ACC112 (cell line): Measurements from ENCODE around the gene SH3BP4.

ENCODE experiments used
- H2AFZ ChIP-seq: fragments of 200-600 bp; sonication (generic); one replicate; pipeline ENCODE4 v1.6.0; 2017; ENCODE audit warnings: antibody characterized with exemption, low read length; ENCODE audit not compliant: unreplicated experiment
- H3K27ac ChIP-seq: fragments of 200-600 bp; sonication (generic); 2 replicates; pipeline ENCODE4 v1.5.1; 2014; ENCODE audit warnings: low read depth, mild to moderate bottlenecking, antibody characterized with exemption, low read length, moderate library complexity
- H3K27me3 ChIP-seq: fragments of 200-600 bp; sonication (generic); 2 replicates; pipeline ENCODE4 v1.6.1; 2014; ENCODE audit warnings: mild to moderate bottlenecking, antibody characterized with exemption, low read length, moderate library complexity, mixed read lengths; ENCODE audit not compliant: insufficient read depth
- H3K36me3 ChIP-seq: fragments of 200-600 bp; sonication (generic); 2 replicates; pipeline ENCODE4 v1.6.1; 2016; ENCODE audit warnings: mild to moderate bottlenecking, antibody characterized with exemption, low read length, moderate library complexity, mixed read lengths; ENCODE audit not compliant: insufficient read depth
- H3K4me1 ChIP-seq: fragments of 200-600 bp; sonication (generic); one replicate; pipeline ENCODE4 v1.6.1; 2016; ENCODE audit warnings: low read length, mixed read lengths; ENCODE audit not compliant: insufficient read depth, unreplicated experiment, control insufficient read depth
- H3K4me3 ChIP-seq: fragments of 200-600 bp; sonication (generic); 2 replicates; pipeline ENCODE4 v1.5.1; 2014; ENCODE audit warnings: mild to moderate bottlenecking, low read depth, low read length
- H3K79me2 ChIP-seq: fragments of 200-600 bp; sonication (generic); one replicate; pipeline ENCODE4 v1.6.0; 2016; ENCODE audit warnings: low read length; ENCODE audit not compliant: control insufficient read depth, unreplicated experiment, insufficient read depth

SH3BP4 gene

DNA sequence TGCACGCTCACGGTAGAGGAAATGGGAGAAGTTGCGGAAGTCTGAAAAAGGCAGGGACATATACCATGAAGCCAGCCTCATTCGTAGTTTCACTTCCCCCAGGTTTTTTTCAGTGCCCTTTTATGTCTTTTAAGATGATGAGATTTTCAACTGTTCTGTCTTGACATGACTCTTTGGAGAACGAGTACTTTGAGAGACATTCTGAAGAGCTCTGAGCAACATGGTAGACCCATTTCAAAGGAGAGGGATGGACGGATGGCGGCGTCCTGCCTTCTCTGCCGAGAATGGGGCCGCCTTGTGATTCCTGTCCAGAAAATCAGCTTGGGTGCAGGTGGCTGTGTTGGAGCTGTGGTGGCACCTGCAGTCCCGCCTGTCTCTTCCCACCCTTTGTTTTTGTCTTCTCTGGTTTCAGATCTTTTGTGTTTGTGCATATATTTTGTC, 41.7 kb downstream of the SH3BP4 start:
- Histone ChIP-seq H3K27ac (no peak overlapping the region), H3K79me2 (peaks cover 93% of the 10 kb centered on the region), H3K36me3 (peaks cover 5% of the 10 kb centered on the region; the same call in 1 of the 2 replicates), H3K4me3 (no peak overlapping the region), H3K27me3 (no peaks in the 10 kb centered on the region), H3K4me1 (peaks cover 44% of the 10 kb centered on the region), H2AFZ (no peak overlapping the region)

DNA sequence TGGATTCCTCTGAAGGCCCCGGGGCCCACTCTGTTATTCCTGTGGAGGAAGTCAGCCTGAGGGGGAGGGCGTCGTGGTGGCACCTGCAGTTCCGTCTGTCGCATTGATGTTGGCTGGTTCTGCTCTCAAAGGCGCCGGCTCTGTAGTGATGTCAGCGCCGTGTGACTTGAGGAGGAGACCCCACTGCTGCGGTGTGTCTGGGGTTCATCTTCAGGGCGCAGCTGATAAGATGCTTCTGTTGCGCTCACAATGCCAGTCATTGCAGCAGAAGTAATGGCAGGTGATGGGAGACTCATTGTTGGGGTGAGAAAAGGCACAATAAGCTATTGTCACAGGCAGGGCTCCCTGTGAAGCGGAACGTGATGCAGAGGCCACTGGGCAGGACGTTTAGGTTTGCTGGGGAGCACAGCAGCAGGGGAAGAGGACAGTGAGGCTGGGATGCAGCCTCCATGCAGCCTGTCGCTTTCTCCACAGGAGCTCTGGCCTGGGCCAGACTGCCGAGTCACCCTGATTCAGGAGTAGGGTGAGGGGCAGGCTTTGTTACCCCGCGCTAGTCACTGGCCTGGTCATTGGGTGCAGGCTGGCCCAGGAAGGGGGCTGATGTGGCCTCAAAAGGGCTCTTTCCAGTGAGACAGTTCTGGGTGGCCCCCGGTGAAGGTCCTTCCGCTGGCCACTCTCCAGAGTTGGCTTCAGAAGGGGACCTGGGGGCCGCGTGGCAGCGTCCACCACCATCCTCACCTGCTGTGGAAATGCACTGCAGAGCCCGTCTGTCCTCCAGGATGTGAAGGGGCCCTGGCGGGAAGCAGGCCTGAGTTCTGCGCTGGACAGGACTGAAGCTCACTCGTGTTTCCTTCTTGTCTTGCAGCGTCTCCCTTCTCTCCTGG, 42.9 kb downstream of the SH3BP4 start:
- Histone ChIP-seq H3K27ac (no peak overlapping the region; the same call in 1 of the 2 replicates), H3K36me3 (peaks cover 9% of the 10 kb centered on the region; the same call in 1 of the 2 replicates), H3K79me2 (peaks cover 91% of the 10 kb centered on the region), H3K4me1 (peaks cover 33% of the 10 kb centered on the region), H2AFZ (no peak overlapping the region), H3K4me3 (no peak overlapping the region), H3K27me3 (no peaks in the 10 kb centered on the region)

DNA sequence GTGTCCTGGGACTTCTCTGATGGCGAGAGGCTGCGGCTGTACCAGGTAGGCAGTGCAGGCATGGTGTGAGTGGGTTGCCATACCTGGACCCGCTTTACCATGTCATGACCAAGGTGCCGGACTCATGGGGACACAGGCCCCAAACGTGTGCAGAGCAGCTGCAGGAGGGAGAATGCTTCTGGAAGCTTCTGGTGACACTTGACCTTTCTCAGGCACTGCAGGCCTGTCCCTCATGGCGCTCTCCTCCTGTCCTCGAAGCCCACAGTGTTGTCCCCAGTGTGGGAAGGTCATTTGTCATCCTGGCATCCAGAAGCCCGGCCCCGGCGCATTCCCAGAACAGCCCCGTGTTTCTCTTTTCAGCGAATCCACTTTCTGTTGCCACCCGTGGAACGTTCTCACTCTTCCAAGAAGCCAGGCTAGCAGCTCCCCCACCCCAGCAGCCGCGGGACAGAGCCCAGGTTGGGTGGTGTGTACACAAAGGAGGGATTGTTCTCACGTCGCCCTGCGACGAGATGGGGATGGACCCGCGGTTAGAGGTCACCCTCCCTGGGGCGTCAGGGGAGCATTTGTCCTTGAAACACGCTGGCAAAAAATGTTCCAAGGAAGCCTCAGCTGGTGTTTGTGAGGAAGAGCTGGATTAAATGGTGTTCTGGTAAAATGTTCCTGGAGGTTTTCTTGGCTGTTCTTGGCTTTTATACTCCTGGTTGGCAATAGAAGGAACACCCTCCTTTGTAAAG, 43.7 kb downstream of the SH3BP4 start:
- Histone ChIP-seq H3K36me3 (peaks cover 9% of the 10 kb centered on the region; the same call in 1 of the 2 replicates), H2AFZ (no peak overlapping the region), H3K4me3 (no peak overlapping the region), H3K4me1 (peaks cover 29% of the 10 kb centered on the region), H3K27ac (peak overlapping the region; percentile 41), H3K27me3 (no peaks in the 10 kb centered on the region), H3K79me2 (peaks cover 90% of the 10 kb centered on the region)

DNA sequence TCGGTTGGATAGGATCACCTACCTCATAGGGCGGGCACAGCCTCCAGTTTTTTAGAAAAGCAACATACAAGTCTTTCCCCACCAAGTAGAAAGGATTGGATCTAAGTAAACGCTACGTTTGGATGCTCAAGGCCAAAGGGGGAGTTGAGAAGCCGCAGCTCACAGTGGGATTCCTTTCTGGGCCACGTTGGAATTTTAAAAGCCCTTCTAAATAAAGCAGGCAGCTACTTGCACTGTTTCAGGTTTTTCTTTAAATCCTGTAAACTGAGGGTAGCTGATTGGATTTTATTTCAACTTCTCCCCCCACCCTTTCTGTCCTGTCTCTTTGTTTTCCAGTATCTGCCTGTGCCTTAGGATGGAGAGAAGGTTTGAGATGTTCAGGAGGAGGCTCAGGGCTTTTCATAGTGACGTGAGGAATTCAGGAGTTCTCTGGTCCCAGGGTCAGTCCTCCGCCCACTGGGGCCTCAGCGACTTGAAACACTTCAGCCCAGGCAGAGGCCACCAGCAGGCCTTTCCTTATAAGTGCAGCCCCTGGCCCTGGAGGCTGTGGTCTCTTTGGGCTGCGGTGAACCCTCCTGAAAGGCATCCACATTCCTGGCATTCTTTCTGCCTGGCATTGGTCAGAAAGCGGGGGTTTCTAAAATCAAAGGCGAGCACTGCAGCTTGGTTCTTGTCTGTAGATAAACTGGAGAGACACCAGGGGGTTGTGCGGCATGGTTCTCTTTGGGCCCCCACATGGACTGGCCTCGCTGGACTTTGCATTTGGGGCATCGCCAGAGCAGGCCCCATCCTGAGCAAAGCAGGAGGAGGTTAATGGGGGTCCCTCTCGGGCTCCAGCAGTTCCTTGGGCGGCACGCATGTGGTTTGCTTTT, 44.5 kb downstream of the SH3BP4 start:
- no peak overlapping the region for H3K4me3 ChIP-seq
- peaks cover 9% of the 10 kb centered on the region; the same call in 1 of the 2 replicates for H3K36me3 ChIP-seq
- peaks cover 25% of the 10 kb centered on the region for H3K4me1 ChIP-seq
- no peaks in the 10 kb centered on the region for H3K27me3 ChIP-seq
- H3K27ac ChIP-seq = peak overlapping the region; percentile 41
- H3K79me2 ChIP-seq = peaks cover 86% of the 10 kb centered on the region
- H2AFZ ChIP-seq = no peak overlapping the region

GRCh38 chr2:234996941-234997270, 45.1 kb downstream of the SH3BP4 start:
- Histone ChIP-seq H3K27me3 (no peaks in the 10 kb centered on the region), H3K4me1 (peaks cover 23% of the 10 kb centered on the region), H3K27ac (no peak overlapping the region), H3K36me3 (peaks cover 9% of the 10 kb centered on the region; the same call in 1 of the 2 replicates), H3K4me3 (no peak overlapping the region), H3K79me2 (peaks cover 83% of the 10 kb centered on the region), H2AFZ (no peak overlapping the region)

DNA sequence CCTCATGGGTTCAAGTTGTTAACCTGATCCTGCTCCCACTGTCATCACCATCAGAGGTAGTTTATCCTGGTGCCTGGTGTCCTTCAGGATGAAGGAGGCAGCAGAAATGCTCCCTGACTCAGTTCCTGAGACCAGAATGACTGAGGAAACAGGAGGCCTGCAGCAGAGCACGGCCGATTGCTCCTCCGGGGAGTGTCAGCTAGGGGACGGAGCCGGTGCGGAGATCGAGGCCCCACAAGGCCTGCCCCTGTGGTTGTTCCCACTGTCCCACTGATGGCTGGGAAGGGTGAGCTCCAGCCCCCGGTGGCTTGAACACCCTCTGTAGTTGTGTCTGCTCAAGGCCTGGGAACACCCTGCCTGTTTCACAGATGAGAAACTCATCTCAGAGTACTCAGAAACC, 45.6 kb downstream of the SH3BP4 start:
- H3K36me3 ChIP-seq = peaks cover 14% of the 10 kb centered on the region; the same call in 1 of the 2 replicates
- H2AFZ ChIP-seq = no peak overlapping the region
- H3K27ac ChIP-seq = peak overlapping the region; percentile 23
- peaks cover 83% of the 10 kb centered on the region for H3K79me2 ChIP-seq
- peaks cover 23% of the 10 kb centered on the region for H3K4me1 ChIP-seq
- H3K27me3 ChIP-seq = no peaks in the 10 kb centered on the region
- H3K4me3 ChIP-seq = no peak overlapping the region

GRCh38 chr2:234998404-234999211, 46.8 kb downstream of the SH3BP4 start:
- Histone ChIP-seq H3K27me3 (no peaks in the 10 kb centered on the region), H3K36me3 (peaks cover 14% of the 10 kb centered on the region; the same call in 1 of the 2 replicates), H3K4me1 (peaks cover 23% of the 10 kb centered on the region), H3K79me2 (peaks cover 83% of the 10 kb centered on the region), H3K27ac (peak overlapping the region; percentile 6; the same call in 1 of the 2 replicates), H2AFZ (no peak overlapping the region), H3K4me3 (no peak overlapping the region)

- Histone ChIP-seq H3K27me3 (no peaks in the 10 kb centered on the region), H3K4me1 (peaks cover 23% of the 10 kb centered on the region), H3K4me3 (no peak overlapping the region), H2AFZ (no peak overlapping the region), H3K79me2 (peaks cover 83% of the 10 kb centered on the region), H3K27ac (no peak overlapping the region), H3K36me3 (peaks cover 20% of the 10 kb centered on the region; the same call in 1 of the 2 replicates)
These were observed 48.1 kb downstream of the SH3BP4 start for GRCh38 chr2:234999740-235000425.

DNA sequence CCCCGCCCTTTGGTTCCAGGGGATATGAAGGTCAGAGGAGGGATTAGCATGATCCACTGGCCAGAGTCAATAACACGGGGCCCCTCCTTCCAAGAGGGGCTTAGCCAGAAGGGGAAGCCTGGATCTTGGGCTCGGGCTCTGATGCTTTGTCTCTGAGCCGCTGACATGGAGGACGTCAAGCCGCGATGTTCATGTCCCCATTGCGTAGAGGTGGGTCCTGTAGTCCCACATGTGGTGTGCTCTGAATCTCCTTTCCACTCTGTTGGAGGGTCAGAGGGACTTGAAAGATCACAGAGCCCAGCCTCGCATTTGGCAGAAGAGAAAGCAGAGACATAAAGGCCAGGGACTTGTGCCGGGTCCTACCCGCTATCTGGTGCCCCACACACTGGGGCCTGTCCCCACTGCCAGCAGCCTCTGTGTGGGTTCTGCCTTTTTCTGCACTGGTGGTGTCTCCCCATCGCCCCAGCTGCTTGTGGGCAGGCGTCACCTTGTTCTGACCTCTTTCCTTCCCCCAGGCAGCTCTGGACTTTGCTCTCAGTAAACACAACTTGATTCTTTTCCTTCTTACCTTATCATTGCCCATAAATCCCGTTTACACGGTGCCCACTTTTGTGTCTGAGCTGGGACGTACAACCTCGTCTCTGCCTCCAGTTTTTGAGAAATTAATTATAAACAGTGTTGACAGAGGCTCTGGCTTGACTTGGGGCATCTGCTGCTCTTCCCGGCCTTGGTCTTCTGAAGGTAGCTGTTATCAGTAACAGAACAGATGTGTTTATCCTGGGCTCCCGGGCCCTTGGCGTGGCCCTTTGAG, 48.8 kb downstream of the SH3BP4 start:
- peaks cover 83% of the 10 kb centered on the region for H3K79me2 ChIP-seq
- H3K4me1 ChIP-seq = peaks cover 17% of the 10 kb centered on the region
- peaks cover 21% of the 10 kb centered on the region; the same call in 1 of the 2 replicates for H3K36me3 ChIP-seq
- H3K27ac ChIP-seq = no peak overlapping the region
- H3K4me3 ChIP-seq = no peak overlapping the region
- H2AFZ ChIP-seq = no peak overlapping the region
- no peaks in the 10 kb centered on the region for H3K27me3 ChIP-seq
